HG03575 (cell line): ENCODE data around the gene EFCAB12.

Experiments used
- ATAC-seq: cut with Tn5 transposase; IDR thresholded peaks from one replicate; pipeline ENCODE4 v1.9.1; 2021; ENCODE audit not compliant: unreplicated experiment, insufficient number of reproducible peaks, low FRiP score; ENCODE audit errors: extremely low read depth

Gene EFCAB12

GRCh38 chr3:129356756-129357425 is 71.5 kb downstream of the EFCAB12 start:
- no peak for ATAC-seq

DNA sequence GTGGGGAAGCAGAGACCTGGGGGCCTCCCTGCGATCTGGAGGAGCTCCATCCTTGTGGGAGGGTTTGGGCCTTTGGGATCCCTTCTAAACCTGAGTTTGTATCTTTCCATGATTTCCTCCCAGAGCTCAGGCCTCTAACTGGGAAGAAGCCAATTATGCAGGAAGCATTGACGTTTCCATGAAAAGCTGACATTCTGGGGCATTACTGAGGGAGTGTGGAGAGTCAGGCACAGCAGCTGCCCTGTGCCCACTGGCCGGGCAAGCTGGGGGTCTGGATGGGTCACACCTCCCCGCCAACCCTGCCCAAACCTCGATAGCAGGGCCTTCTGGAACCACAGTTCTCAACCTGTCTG is 74.9 kb downstream of the EFCAB12 start:
- ATAC-seq = no peak

DNA sequence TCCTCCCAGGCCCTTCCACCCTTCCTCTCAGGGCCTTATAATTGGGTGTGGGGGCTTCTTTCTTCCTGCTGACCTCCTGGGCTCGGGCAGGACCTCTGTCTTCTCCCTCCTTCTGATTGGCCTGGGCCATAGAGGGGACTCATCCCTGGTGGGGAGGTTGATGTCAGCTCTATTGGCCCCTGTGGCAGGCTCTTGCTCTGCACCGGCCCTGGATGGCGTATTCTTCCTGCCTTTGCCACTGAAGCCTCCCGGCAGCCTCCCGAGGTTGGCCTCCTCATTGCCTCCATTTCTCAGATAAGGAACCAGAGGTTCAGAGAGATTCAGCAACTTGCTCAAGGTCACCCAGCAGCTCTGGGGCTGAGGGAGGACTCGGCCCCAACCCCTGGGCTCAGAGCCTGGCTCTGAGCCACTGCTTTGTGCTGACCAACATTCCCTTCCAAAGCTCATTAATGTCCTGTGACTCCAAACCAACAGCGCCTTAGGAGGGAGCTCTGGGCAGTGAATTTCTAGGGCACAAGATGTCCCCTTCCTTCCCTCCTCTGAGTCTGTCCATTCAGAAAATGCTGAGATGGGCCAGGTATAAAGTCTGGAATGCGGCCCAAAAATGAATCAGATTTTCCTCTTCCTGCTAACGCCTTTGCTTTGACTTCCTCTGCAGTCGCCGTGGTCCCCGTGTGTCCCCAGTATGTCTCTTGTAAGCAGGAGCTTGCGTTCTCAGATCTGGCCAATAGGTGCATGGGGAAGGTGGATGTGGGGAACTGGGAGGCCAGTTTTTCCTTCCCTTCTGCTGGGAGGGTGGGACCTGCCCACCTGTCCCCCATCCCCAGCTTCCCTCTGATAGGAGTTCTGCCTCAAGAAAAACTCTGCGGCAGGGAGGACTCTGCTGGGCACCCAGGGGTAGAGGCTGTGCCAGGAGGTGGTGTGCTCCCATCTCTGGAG is 75.5 kb downstream of the EFCAB12 start:
- no peak for ATAC-seq

DNA sequence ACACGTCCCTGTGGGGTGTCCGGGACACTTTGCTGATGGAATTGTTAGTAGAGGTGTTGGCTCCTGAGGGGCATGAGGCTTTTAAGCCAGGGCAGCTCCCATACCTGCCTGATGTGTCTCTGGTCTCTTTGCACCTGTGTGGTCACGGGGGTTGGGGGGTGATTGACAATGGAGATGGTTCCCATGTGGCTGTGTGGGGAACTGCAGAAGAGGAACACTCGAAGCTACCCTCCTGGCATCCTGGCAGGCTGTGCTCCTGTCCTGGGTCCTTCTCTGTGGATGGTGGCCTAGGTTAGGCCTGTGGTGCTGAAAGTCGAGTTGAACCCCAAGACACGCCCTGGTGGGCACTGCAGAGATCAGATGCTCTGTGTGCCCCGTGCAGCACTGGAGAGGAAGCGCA is 76.4 kb downstream of the EFCAB12 start:
- ATAC-seq = no peak
